ENCODE results near the gene ANKRD13D. TPM values are rescaled to one million over a fixed set of nuclear protein-coding genes. Genes with fewer than 3 reads are reported as not detected.
"Not testable (repeated sequence)": the region's sequence is repeated elsewhere in the genome, so short reads cannot be mapped to it uniquely, and the experiment has no call there.

The ANKRD13D gene
- total and polyA plus RNA-seq, 4 donors = 42.8 to 115 (median 61.1) TPM

DNA sequence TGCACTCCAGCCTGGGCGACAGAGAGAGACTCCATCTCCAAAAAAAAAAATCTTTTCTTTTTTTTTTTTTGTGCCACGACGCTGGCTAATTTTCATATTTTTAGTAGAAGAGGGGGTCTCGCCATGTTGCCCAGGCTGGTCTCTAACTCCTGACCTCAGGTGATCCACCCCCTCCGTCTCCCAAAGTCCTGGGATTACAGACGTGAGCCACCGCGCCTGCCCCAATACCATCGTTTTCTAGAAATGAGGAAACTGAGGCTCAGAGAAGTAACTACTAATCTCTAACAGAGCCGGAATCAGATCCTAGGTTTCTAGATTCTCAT is 27.7 kb downstream of the ANKRD13D start:
- 0% methylated on average over 5 of the region's 10 CpGs for WGBS (ENCODE audit: insufficient coverage)
- H3K27ac ChIP-seq (ENCODE audit: low read depth, low read length) = peak overlapping the region; percentile 96
- H3K9me3 ChIP-seq (ENCODE audit: control insufficient read depth, insufficient read depth, low read length) = no peaks in the 10 kb centered on the region
- H3K4me1 ChIP-seq (ENCODE audit: control insufficient read depth, insufficient read depth, low read length) = peaks cover 17% of the 10 kb centered on the region
- peaks cover 5% of the 10 kb centered on the region for H3K36me3 ChIP-seq (ENCODE audit: control insufficient read depth, insufficient read depth, low read length)
- peak overlapping the region; percentile 90 for H3K4me3 ChIP-seq (ENCODE audit: low read depth, low read length)
- H3K27me3 ChIP-seq (ENCODE audit: control insufficient read depth, insufficient read depth, low read length) = no peaks in the 10 kb centered on the region
- DNase-seq (ENCODE audit: low read depth in 4 of 6, low spot score in 6 of 6) = no peak

DNA sequence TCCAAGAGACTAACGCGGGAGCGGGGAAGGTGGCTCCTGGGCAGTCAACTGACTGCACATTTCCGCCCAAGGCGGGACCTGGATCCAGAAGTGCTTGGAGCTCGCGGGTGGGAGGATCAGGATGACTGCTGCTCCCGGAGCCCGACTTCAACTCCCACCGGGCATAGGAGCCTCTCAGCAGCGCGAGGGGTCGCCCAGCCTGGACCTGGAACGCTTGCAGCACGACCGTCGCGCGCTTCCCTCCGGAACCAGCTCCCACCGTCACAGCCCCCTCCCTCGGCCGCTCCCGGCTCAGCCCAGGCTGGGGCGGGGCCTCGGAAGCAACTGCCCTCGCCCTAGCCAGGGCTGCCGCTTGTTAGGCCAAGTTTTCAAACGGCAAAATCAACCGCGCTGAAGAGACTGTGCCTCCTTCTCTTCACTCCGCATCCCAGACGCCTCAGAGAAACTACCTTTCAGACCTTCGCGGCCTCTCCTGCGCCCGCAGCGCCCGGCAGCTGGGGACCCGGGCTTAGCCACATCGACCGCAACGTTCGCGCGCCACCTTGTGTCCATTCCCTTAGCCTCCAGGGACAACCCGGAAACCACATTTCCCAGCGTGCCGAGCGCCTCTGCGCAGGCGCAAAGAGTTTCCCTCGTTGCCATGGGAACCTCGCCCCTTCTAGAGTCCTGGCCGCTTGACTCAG is 28.2 kb downstream of the ANKRD13D start:
- Histone ChIP-seq H3K4me1 (ENCODE audit: control insufficient read depth, insufficient read depth, low read length) (peaks cover 17% of the 10 kb centered on the region), H3K4me3 (ENCODE audit: low read depth, low read length) (peak overlapping the region; percentile 90), H3K27ac (ENCODE audit: low read depth, low read length) (peak overlapping the region; percentile 96), H3K36me3 (ENCODE audit: control insufficient read depth, insufficient read depth, low read length) (peaks cover 5% of the 10 kb centered on the region), H3K27me3 (ENCODE audit: control insufficient read depth, insufficient read depth, low read length) (no peaks in the 10 kb centered on the region), H3K9me3 (ENCODE audit: control insufficient read depth, insufficient read depth, low read length) (no peaks in the 10 kb centered on the region)
- peak; percentile 98 to 100 (median 99) for DNase-seq (ENCODE audit: low read depth in 4 of 6, low spot score in 6 of 6)
- WGBS (ENCODE audit: insufficient coverage) = under 1% methylated on average over 55 of the region's 55 CpGs

DNA sequence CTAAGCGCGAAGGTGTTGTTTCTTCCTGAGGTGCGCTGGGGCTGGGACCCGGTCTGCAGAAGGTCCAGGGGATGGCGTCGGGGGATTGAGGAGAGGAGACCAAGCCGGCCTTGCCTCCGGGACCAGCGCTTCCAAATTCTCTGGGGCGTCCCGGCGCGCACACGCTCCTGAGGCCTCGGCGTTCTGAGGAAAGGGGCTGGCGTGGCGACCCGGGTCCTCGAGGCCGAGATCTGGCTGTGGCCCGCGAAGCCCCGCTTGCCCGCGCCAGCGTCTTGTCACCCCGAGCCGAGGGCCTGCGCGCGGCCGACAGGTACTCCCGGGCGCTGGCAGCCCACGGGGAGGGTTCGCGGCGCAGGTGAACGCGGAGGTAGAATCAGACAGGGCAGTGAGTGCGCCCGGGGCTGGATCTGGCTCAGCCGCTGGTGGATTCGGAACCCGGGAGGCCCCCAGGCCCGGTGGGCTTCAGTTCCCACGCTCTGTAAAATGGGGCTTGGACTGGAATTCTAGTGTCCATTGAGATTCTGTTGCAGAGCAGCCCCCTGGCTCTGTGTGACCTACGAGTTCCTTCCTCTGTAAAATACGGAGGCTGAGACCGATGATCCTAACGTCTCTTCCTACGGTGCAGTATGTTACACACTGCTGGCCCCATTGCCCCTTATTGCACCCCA is 28.9 kb downstream of the ANKRD13D start:
- Histone ChIP-seq H3K27ac (ENCODE audit: low read depth, low read length) (peak overlapping the region; percentile 96), H3K4me1 (ENCODE audit: control insufficient read depth, insufficient read depth, low read length) (peaks cover 17% of the 10 kb centered on the region), H3K4me3 (ENCODE audit: low read depth, low read length) (peak overlapping the region; percentile 90), H3K9me3 (ENCODE audit: control insufficient read depth, insufficient read depth, low read length) (no peaks in the 10 kb centered on the region), H3K36me3 (ENCODE audit: control insufficient read depth, insufficient read depth, low read length) (peaks cover 12% of the 10 kb centered on the region), H3K27me3 (ENCODE audit: control insufficient read depth, insufficient read depth, low read length) (no peaks in the 10 kb centered on the region)
- DNase-seq (ENCODE audit: low read depth in 4 of 6, low spot score in 6 of 6) = no peak
- WGBS (ENCODE audit: insufficient coverage) = 0% methylated on average over 49 of the region's 53 CpGs

DNA sequence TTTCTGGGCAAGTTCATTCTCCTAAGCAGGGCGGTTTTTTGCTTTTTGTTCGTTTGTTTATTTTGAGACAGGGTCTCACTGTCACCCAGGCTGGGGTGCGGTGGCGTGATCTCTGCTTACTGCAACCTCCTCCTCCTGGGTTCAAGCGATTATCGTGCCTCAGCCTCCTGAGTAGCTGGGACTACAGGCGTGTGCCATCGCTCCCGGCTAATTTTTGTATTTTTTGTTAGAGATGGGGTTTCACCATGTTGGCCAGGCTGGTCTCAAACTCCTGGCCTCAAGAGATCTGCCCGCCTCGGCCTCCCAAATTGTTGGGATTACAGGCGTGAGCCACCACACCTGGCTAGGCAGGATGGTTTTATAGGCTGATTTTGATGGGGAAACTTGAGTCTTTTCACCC is 29.8 kb downstream of the ANKRD13D start:
- not testable (repeated sequence) for H3K9me3 ChIP-seq (ENCODE audit: control insufficient read depth, insufficient read depth, low read length); DNase-seq (ENCODE audit: low read depth in 4 of 6, low spot score in 6 of 6); H3K27ac ChIP-seq (ENCODE audit: low read depth, low read length); H3K27me3 ChIP-seq (ENCODE audit: control insufficient read depth, insufficient read depth, low read length)
- Histone ChIP-seq H3K4me3 (ENCODE audit: low read depth, low read length) (peak overlapping the region; percentile 90), H3K4me1 (ENCODE audit: control insufficient read depth, insufficient read depth, low read length) (peaks cover 17% of the 10 kb centered on the region), H3K36me3 (ENCODE audit: control insufficient read depth, insufficient read depth, low read length) (peaks cover 14% of the 10 kb centered on the region)
- 92% methylated on average over 11 of the region's 12 CpGs for WGBS (ENCODE audit: insufficient coverage)

DNA sequence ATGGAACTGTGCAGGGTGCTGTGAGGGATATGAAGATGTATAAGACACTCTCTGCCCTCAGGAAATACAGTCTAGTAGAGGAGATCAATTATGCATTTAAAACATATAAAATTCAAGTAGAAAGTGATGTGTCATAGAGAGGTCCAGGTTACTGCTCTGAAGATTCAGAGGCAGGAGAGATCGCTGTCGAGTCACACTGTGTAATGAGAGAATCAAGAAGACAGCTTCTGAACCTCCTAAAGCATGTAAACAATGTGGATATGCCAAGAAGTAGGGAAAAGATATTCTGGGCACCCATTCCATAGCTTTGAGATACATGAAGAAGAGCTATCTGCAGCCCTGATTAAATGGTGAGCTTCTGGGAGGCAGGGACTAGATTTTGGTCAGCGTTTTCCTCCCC is 30.9 kb downstream of the ANKRD13D start:
- peaks cover 17% of the 10 kb centered on the region for H3K4me1 ChIP-seq (ENCODE audit: control insufficient read depth, insufficient read depth, low read length)
- peaks cover 14% of the 10 kb centered on the region for H3K36me3 ChIP-seq (ENCODE audit: control insufficient read depth, insufficient read depth, low read length)
- no peaks in the 10 kb centered on the region for H3K9me3 ChIP-seq (ENCODE audit: control insufficient read depth, insufficient read depth, low read length)
- DNase-seq (ENCODE audit: low read depth in 4 of 6, low spot score in 6 of 6) = no peak
- WGBS (ENCODE audit: insufficient coverage) = 33% methylated on average over 1 of the region's 3 CpGs
- no peak overlapping the region for H3K4me3 ChIP-seq (ENCODE audit: low read depth, low read length)
- H3K27ac ChIP-seq (ENCODE audit: low read depth, low read length) = no peak overlapping the region
- no peaks in the 10 kb centered on the region for H3K27me3 ChIP-seq (ENCODE audit: control insufficient read depth, insufficient read depth, low read length)

DNA sequence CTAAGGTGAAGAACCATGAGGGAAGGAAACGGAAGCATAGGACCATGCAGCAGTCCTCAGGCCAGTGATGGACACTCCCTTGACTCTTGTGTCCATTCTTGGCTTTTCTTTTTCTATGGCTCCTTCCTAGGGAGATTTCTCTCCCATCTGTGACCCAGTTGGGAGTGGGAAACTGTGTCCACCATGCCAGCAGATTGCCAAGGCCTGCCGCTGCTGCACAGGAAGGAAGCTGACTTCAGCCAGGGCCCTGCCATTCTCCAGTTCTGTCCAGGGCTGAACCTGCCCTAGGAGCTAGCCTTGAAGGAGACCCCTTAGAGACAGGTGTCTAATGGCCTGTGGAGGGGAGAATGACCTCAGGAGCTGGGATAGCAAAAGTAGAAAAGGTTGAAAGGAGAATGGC is 31.6 kb downstream of the ANKRD13D start:
- Histone ChIP-seq H3K27me3 (ENCODE audit: control insufficient read depth, insufficient read depth, low read length) (no peaks in the 10 kb centered on the region), H3K9me3 (ENCODE audit: control insufficient read depth, insufficient read depth, low read length) (no peaks in the 10 kb centered on the region), H3K4me3 (ENCODE audit: low read depth, low read length) (no peak overlapping the region), H3K27ac (ENCODE audit: low read depth, low read length) (no peak overlapping the region), H3K4me1 (ENCODE audit: control insufficient read depth, insufficient read depth, low read length) (peaks cover 17% of the 10 kb centered on the region), H3K36me3 (ENCODE audit: control insufficient read depth, insufficient read depth, low read length) (peaks cover 14% of the 10 kb centered on the region)
- DNase-seq (ENCODE audit: low read depth in 4 of 6, low spot score in 6 of 6) = no peak
- 92% methylated on average over 1 of the region's 2 CpGs for WGBS (ENCODE audit: insufficient coverage)

DNA sequence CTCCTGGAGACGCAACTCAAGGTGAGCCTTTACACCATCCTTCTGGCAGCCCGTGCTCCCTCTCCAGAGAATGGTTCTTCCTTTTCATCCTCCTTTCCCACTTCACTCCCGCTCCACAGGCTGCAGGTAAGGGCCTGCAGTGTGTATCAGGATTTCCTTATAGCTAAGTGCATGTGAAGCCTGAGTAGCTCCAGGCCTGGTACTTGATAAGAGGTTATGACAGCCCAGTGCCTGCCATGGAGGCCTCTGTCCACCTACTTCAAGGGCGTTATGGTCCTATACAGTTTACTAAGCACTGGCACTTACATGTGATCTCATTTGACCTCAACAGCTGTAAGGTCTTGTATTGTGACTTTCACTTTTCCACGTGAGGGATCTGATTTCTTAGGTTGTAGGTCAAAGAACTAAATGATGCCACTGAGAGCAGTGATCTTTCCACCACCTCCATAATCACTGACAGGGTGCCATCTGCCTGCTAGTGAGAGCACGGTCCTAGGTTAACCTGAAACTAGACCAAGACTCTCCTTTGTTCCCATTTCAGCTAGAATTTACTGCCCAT is 32.3 kb downstream of the ANKRD13D start:
- H3K36me3 ChIP-seq (ENCODE audit: control insufficient read depth, insufficient read depth, low read length) = peaks cover 14% of the 10 kb centered on the region
- H3K4me1 ChIP-seq (ENCODE audit: control insufficient read depth, insufficient read depth, low read length) = peaks cover 17% of the 10 kb centered on the region
- no peaks in the 10 kb centered on the region for H3K9me3 ChIP-seq (ENCODE audit: control insufficient read depth, insufficient read depth, low read length)
- no peaks in the 10 kb centered on the region for H3K27me3 ChIP-seq (ENCODE audit: control insufficient read depth, insufficient read depth, low read length)
- no peak overlapping the region for H3K27ac ChIP-seq (ENCODE audit: low read depth, low read length)
- 94% methylated on average over 3 of the region's 6 CpGs for WGBS (ENCODE audit: insufficient coverage)
- H3K4me3 ChIP-seq (ENCODE audit: low read depth, low read length) = no peak overlapping the region
- DNase-seq (ENCODE audit: low read depth in 4 of 6, low spot score in 6 of 6) = no peak

DNA sequence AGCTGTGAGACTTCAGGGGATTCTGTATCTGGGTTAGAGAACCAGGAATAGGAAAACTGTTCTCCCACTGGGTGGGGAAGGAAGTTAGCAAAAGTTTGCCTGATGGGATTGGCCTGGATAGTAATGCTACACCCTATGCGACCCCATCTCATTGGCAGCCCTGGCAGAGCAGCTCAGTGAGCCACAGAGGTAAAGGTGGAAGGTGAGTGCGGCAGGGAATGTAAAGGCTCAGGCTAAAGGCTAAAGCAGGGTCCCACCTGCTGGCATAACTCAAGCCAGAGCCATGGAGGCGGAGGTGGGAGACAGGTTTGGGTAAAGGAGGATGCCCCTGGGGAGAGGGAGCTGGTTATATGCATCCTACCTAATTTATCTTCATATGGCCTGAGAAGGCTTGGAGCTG is 32.9 kb downstream of the ANKRD13D start:
- Histone ChIP-seq H3K27ac (ENCODE audit: low read depth, low read length) (no peak overlapping the region), H3K4me3 (ENCODE audit: low read depth, low read length) (no peak overlapping the region), H3K36me3 (ENCODE audit: control insufficient read depth, insufficient read depth, low read length) (peaks cover 14% of the 10 kb centered on the region), H3K4me1 (ENCODE audit: control insufficient read depth, insufficient read depth, low read length) (peaks cover 13% of the 10 kb centered on the region), H3K9me3 (ENCODE audit: control insufficient read depth, insufficient read depth, low read length) (no peaks in the 10 kb centered on the region), H3K27me3 (ENCODE audit: control insufficient read depth, insufficient read depth, low read length) (no peaks in the 10 kb centered on the region)
- no peak for DNase-seq (ENCODE audit: low read depth in 4 of 6, low spot score in 6 of 6)
- WGBS (ENCODE audit: insufficient coverage) = 96% methylated on average over 2 of the region's 3 CpGs

DNA sequence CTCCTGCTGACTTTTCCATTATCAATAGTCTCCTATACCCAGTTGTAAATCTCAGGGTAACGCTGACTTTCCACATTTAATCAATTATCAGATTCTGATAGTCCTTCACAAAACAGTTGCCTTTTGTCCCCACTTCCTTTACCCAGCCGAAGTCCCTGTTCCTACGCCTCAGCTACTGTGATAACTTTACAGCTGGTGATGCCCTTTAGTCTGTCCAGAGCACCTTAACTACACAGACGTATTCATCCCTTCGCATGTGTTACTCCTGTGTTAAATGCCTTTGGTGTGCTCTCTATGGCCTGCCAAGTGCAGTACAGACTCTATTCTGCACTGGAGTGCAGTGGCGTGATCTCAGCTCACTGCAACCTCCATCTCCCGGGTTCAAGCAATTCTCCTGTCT is 34.4 kb downstream of the ANKRD13D start:
- Histone ChIP-seq H3K4me3 (ENCODE audit: low read depth, low read length) (no peak overlapping the region), H3K27ac (ENCODE audit: low read depth, low read length) (no peak overlapping the region), H3K36me3 (ENCODE audit: control insufficient read depth, insufficient read depth, low read length) (peaks cover 19% of the 10 kb centered on the region), H3K4me1 (ENCODE audit: control insufficient read depth, insufficient read depth, low read length) (peaks cover 7% of the 10 kb centered on the region), H3K9me3 (ENCODE audit: control insufficient read depth, insufficient read depth, low read length) (no peaks in the 10 kb centered on the region), H3K27me3 (ENCODE audit: control insufficient read depth, insufficient read depth, low read length) (no peaks in the 10 kb centered on the region)
- no peak for DNase-seq (ENCODE audit: low read depth in 4 of 6, low spot score in 6 of 6)
- 91% methylated on average over 7 of the region's 7 CpGs for WGBS (ENCODE audit: insufficient coverage)

Data from spinal cord (tissue), 10 donors.